ENCODE results near the gene MMP14. TPM values are rescaled to one million over a fixed set of nuclear protein-coding genes. Genes with fewer than 3 reads are reported as not detected.

MMP14 gene
- total and polyA plus RNA-seq, 2 of the 13 experiments (the other 11 are each of a cell fraction or from before 2014, with no cell fraction given) = 5.2 to 9.8 TPM

GRCh38 chr14:22872033-22872832 is 35.8 kb downstream of the MMP14 start (continued):
- peak; percentile 51; the same call in 1 of the 2 replicates for TF ChIP-seq GMEB1 (CRISPR knock-in tag; IDR thresholded peaks at IDR 0.05; ENCODE audit: borderline replicate concordance)
- no peak for TF ChIP-seq ARID2 (CRISPR knock-in tag; IDR thresholded peaks at IDR 0.05; ENCODE audit: borderline replicate concordance)
- TF ChIP-seq ZBTB3 (CRISPR knock-in tag; IDR thresholded peaks at IDR 0.05; ENCODE audit: borderline replicate concordance, low read depth) = peak; percentile 11; the same call in 1 of the 2 replicates
- TF ChIP-seq, protein P1, sequence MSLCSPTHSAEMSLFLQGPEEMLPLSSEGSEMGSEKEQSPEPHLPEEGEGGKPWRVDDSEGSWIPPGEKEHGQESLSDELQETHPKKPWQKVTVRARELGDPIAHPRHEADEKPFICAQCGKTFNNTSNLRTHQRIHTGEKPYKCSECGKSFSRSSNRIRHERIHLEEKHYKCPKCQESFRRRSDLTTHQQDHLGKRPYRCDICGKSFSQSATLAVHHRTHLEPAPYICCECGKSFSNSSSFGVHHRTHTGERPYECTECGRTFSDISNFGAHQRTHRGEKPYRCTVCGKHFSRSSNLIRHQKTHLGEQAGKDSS (CRISPR knock-in tag; IDR thresholded peaks at IDR 0.05; ENCODE audit: borderline replicate concordance, low read depth) = 0 out of 2 replicates have a peak, but pooled peaks have one; percentile 18
- TF ChIP-seq ZNF121 (CRISPR knock-in tag; IDR thresholded peaks at IDR 0.05) = no peak
- TF ChIP-seq PHF5A (CRISPR knock-in tag; IDR thresholded peaks at IDR 0.05; ENCODE audit: low read depth, unreplicated experiment) = no peak
- TF ChIP-seq ZNF276 (CRISPR knock-in tag; IDR thresholded peaks at IDR 0.05; ENCODE audit: low read depth) = no peak
- TF ChIP-seq SP5 (CRISPR knock-in tag; IDR thresholded peaks at IDR 0.05; ENCODE audit: borderline replicate concordance, low read depth) = no peak
- no peak for TF ChIP-seq DDIT3 (CRISPR knock-in tag; IDR thresholded peaks at IDR 0.05)
- no peak for TF ChIP-seq REL (CRISPR knock-in tag; conservative IDR thresholded peaks at IDR 0.05)
- TF ChIP-seq, protein P2, sequence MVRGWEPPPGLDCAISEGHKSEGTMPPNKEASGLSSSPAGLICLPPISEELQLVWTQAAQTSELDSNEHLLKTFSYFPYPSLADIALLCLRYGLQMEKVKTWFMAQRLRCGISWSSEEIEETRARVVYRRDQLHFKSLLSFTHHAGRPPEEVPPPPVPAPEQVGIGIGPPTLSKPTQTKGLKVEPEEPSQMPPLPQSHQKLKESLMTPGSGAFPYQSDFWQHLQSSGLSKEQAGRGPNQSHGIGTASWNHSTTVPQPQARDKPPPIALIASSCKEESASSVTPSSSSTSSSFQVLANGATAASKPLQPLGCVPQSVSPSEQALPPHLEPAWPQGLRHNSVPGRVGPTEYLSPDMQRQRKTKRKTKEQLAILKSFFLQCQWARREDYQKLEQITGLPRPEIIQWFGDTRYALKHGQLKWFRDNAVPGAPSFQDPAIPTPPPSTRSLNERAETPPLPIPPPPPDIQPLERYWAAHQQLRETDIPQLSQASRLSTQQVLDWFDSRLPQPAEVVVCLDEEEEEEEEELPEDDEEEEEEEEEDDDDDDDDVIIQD (CRISPR knock-in tag; IDR thresholded peaks at IDR 0.05; ENCODE audit: low read depth) = peak; percentile 55; the same call in 1 of the 2 replicates
- no peak for TF ChIP-seq SKIL (CRISPR knock-in tag; IDR thresholded peaks at IDR 0.05; ENCODE audit: borderline replicate concordance)
- TF ChIP-seq, protein P3, sequence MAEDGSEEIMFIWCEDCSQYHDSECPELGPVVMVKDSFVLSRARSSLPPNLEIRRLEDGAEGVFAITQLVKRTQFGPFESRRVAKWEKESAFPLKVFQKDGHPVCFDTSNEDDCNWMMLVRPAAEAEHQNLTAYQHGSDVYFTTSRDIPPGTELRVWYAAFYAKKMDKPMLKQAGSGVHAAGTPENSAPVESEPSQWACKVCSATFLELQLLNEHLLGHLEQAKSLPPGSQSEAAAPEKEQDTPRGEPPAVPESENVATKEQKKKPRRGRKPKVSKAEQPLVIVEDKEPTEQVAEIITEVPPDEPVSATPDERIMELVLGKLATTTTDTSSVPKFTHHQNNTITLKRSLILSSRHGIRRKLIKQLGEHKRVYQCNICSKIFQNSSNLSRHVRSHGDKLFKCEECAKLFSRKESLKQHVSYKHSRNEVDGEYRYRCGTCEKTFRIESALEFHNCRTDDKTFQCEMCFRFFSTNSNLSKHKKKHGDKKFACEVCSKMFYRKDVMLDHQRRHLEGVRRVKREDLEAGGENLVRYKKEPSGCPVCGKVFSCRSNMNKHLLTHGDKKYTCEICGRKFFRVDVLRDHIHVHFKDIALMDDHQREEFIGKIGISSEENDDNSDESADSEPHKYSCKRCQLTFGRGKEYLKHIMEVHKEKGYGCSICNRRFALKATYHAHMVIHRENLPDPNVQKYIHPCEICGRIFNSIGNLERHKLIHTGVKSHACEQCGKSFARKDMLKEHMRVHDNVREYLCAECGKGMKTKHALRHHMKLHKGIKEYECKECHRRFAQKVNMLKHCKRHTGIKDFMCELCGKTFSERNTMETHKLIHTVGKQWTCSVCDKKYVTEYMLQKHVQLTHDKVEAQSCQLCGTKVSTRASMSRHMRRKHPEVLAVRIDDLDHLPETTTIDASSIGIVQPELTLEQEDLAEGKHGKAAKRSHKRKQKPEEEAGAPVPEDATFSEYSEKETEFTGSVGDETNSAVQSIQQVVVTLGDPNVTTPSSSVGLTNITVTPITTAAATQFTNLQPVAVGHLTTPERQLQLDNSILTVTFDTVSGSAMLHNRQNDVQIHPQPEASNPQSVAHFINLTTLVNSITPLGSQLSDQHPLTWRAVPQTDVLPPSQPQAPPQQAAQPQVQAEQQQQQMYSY (CRISPR knock-in tag; IDR thresholded peaks at IDR 0.05) = no peak
- peak; percentile 2; the same call in 1 of the 2 replicates for TF ChIP-seq RARG (CRISPR knock-in tag; IDR thresholded peaks at IDR 0.05; ENCODE audit: low read depth)
